HG03064 (cell line): Measurements from ENCODE around the gene VCPKMT.
"Not testable (repeated sequence)": the region's sequence is repeated elsewhere in the genome, so short reads cannot be mapped to it uniquely, and the experiment has no call there.

Source experiments
- ATAC-seq: cut with Tn5 transposase; IDR thresholded peaks from one replicate; pipeline ENCODE4 v1.9.1; 2021; ENCODE audit warnings: low read depth; ENCODE audit not compliant: unreplicated experiment

VCPKMT gene

GRCh38 chr14:50093496-50093895, 22.9 kb downstream of the VCPKMT start:
- ATAC-seq, result no peak

GRCh38 chr14:50092006-50092555, 24.3 kb downstream of the VCPKMT start:
- ATAC-seq, result no peak

GRCh38 chr14:50091240-50091913, 25.0 kb downstream of the VCPKMT start:
- no peak for ATAC-seq

DNA sequence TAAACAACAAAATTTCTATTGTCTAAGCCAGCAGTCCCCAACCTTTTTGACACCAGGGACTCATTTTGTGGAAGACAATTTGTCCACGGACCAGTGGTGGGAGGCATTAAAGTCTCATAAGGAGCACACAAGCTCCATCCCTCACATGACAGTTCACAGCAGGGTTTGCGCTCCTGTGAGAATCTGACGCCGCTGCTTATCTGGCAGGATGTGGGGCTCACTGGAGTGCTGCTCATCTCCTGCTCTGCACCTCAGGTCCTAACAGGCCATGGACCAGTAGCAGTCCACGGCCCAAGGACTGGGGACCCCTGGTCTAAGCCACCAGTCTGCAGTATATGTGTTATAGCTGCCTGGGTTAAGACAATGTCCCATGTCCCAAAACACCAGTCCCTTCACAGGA, 27.2 kb downstream of the VCPKMT start:
- no peak for ATAC-seq

GRCh38 chr14:50088731-50089130, 27.6 kb downstream of the VCPKMT start:
- ATAC-seq, result no peak

DNA sequence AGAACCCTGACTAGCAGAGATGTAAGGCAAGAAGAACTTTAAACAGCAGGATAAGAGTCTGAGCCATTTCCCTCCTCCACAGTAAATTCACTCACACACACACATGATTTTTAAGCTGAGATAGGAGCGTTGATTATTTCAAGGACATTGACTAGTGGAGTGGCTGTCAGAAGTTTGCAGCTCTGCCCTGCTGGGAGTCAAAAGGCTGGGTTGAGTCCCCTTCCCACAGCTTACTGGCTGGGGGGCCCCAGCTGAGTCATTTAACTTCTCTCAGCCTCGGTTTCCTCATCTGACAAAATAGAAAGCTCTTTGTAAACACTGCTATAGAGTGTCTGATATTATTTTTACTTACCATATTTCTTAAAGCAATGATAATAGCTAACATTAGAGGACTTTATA, 28.3 kb downstream of the VCPKMT start:
- ATAC-seq, result no peak

DNA sequence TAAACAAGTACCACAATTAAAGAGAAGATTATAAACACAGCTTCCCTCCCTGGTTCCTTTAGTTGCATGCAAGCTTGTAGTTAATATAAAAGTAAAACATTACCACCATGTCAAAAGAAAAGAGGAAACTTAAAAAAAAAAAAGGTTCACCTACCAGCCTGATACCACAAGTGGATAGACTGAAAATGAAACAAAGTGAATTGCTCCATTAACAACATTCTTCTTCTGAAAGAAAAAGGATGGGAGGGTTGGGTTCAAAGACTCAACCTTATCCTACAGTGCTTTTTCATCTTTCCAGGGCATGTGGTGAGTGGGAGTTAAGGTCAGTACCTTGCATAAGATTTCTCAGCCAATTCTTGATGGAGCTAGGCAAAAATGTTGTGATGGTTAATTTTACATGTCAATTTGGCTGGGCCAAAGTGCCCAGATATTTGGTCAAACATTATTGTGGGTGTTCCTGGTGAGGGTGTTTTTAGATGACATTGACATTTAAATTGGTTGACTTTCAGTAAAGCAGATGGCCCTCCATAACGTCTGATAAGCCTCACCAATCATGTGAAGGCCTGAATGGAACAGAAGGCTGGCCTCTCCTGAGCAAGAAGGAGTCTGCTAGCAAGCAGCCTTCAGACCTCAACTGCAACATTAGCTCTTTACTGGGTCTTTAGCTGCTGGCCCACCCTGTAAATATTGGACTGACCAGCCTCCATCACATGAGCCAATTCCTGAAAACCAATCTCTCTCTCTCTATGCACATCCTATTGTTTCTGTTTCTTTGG, 28.8 kb downstream of the VCPKMT start:
- no peak for ATAC-seq

GRCh38 chr14:50086321-50086711, 30.1 kb downstream of the VCPKMT start:
- no peak for ATAC-seq

DNA sequence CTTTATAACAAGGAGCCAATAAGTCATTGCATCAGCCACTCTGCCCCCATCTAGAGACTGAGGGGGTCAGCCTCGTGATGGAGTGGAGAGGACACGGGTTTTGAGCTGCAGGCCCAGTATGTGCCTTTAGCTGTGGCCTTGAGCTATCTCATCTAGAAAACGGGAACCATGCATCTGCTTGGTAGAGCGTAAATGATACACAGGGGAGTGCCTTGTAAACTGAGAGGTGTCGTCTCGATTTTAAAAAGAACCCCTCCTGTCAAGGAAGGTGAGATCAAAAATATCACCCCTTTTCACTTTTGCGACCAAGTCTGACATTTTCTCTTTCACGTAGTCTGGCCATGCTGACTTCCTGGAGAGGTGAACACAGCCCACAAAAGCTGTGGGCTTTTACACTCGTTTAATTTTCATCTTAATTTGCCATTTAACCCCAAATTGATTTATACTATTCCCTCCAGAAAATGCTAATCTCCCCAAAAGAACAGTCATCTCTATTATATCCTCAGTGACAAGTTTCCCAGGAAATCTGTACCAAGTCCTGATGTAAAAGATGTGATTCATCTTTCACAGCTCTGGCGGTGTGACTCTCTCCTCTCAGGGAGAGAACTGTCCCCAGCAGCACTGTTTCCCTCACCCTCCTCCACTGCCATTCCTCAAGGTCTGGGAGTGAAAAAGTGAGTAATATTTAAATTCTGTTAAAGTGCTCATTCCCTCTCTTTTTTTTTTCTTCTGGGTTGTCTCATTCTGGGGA, 30.6 kb downstream of the VCPKMT start:
- peak; percentile 56 for ATAC-seq

GRCh38 chr14:50084666-50085065, 31.7 kb downstream of the VCPKMT start:
- no peak for ATAC-seq

DNA sequence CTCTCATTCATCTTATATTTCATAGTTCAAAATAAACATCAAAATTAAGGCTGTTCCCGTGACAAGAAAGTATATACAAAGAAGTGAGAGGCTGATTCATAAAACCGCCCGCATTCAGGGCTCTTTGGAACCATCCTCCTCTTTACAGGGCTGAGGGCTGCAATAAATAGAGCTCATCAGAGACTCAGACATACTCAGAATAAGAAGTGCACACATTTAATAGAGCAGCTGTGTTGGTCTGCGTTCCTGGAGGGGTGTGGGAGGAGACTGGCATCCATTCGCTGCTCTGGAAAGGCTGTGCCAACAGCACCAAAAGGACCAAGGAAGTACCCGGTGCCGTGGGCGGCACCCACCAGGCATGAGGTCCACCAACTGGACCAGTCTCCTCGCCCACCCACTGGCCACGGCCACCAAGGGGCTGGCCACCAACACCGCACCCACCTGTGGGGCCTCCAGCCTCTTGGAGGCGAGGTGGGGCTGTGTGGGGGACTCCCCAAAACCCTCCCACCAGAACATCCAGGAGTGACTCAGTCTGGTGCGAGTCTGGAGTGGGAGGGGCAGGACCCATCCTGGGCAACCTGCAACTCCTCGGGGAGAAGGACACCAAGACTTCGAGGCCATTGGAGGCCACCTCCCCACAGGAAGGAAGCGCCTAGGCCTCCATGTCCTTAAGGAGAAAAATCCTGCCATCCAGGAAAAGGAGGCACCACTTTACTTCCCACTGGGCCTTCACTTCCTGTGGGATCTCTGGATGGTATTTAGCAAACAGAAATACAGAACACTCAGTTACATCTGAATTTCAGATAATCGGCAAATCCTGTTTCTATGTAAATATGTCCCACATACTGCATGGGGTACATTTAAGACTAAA, 32.7 kb downstream of the VCPKMT start:
- ATAC-seq, result peak; percentile 22

GRCh38 chr14:50082784-50083466, 33.4 kb downstream of the VCPKMT start:
- peak; percentile 60 for ATAC-seq

- ATAC-seq, result no peak
These were observed 34.0 kb downstream of the VCPKMT start for GRCh38 chr14:50082308-50082742.

DNA sequence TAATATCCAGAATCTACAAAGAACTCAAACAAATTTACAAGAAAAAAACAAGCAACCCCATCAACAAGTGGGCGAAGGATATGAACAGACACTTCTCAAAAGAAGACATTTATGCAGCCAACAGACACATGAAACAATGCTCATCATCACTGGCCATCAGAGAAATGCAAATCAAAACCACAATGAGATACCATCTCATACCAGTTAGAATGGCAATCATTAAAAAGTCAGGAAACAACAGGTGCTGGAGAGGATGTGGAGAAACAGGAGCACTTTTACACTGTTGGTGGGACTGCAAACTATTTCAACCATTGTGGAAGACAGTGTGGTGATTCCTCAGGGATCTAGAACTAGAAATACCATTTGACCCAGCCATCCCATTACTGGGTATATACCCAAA, 37.3 kb downstream of the VCPKMT start:
- not testable (repeated sequence) for ATAC-seq

- ATAC-seq, result not testable (repeated sequence)
These were observed 42.7 kb downstream of the VCPKMT start for GRCh38 chr14:50073663-50074062.

GRCh38 chr14:50072395-50072794, 44.0 kb downstream of the VCPKMT start:
- ATAC-seq, result no peak

GRCh38 chr14:50070840-50071548, 45.4 kb downstream of the VCPKMT start:
- ATAC-seq, result no peak

GRCh38 chr14:50070230-50070629, 46.1 kb downstream of the VCPKMT start:
- no peak for ATAC-seq

GRCh38 chr14:50069325-50069724, 47.0 kb downstream of the VCPKMT start:
- no peak for ATAC-seq
